HT1080 (cell line): Measurements from ENCODE around the gene NUDT17. TPM values are rescaled to one million over a fixed set of nuclear protein-coding genes. Genes with fewer than 3 reads are reported as not detected.
A peak's percentile ranks its signal among the peaks of the same experiment; 100 is the strongest.

ENCODE experiments used
- DNase-seq: peaks from one replicate; pipeline ENCODE4 v3.0.0-alpha.2; 2015; ENCODE audit warnings: low read depth
- small RNA-seq: library from RNA; depleted of rRNA; stranded (forward); fragments of <200 nt; gene quantifications from one replicate; pipeline ENCODE3, GENCODE V24; 2014
- total RNA-seq: library from RNA; depleted of rRNA; stranded (reverse); fragments of >200 nt; shearing (Covaris generic); gene quantifications from 2 replicates; pipeline ENCODE4 v1.2.3, GENCODE V29; 2014; rRNA removed

The NUDT17 gene
- total RNA-seq, 1 experiment from 2014 or later, result 5.8 TPM

DNA sequence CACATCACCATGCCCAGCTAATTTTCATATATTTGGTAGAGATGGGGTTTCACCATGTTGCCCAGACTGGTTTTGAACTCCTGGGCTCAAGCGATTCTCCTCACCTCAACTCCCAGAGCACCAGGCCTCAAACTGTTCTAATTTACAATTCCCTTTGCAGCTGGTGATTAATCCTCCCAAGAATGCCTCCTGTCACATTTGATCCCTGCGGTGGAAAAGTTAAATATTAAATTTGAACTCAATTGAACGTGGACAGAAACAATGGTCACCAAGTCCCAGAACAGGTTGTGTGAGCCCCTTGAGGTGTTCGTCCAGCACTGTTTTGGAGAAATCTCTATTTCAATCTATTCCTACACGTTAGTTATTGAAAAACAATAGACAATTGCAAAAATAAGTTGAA is 42.2 kb downstream of the NUDT17 start:
- DNase-seq, result no peak

DNA sequence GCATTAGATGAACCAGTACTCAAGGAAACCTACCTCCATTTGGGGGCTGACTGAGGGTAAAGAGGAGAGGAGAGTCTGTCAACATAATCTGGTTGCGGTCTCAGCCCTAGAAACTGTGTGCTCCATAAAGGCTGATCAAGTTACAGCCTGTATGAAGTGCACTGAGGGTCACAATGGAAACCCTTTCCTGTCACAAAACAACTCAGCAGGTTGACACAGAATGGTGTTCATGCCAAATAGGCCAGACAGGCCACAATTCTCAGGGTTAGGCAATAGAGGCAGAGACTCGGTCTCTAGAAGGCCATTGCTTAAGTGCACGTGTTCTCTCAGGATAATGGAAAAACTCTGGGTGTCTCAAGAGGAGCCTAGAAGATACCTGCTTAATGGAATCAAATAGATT is 44.3 kb downstream of the NUDT17 start:
- DNase-seq, result no peak

DNA sequence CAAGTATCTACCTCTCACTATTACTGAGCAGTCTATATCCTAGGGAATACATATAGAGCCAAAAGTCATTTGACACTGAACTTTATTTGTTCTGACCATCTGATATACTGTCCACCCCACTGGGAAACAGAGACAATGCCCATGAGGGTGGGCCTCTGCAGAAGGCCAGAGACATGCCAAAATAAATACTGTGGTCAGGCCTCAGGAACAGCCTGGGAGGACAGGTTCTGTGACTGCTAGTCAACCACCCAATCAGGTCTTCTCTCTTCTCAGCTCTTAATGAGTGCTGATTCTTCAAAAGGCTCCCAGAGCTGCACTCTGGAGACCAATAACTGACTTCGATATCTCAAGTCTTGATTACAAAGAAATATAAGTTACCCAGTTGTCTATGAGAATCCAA is 45.7 kb downstream of the NUDT17 start:
- peak; percentile 70 for DNase-seq

DNA sequence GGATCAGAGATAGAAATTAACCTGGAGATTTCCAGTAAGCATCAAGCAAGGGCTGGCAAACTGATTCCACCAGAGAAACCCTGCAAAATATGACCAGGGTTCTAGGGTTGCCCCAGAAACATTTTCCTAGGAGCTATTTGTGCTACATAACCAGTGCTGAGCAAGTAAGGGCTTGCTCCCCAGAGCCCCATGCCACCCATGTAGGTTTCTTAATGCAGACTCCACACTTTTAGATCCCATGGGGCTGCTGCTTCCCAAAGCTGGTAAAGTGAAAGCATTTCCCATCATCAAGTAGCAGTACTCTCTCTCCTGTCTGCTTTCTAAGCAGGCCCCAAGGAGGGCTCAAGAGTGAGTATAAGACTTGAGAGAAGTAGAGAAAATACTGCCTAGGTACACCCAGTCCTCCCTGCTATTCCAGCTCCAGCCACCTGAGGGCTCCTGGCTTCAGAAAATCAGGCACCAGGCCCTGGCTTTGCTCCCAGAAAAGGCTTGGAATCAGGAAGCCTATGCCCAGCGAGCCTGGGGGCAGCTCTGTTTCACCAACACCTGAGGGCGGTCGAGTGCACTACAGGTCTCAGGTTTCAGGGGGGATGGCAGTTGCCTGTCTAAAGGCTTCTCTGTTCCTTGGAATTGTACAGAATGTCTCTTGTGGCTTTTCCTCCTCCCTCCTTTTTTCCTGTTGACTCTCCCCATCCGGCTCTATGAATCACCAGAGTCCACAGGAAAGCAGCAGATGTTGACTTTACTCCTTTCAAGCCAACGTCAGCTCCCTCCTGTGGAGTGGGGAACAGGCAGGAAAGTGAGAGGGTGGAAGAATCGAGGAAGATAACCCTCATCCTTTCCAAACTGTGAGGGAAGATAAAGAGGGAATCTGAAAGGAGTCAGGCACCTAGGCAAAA is 46.4 kb downstream of the NUDT17 start:
- DNase-seq, result peak; percentile 100

DNA sequence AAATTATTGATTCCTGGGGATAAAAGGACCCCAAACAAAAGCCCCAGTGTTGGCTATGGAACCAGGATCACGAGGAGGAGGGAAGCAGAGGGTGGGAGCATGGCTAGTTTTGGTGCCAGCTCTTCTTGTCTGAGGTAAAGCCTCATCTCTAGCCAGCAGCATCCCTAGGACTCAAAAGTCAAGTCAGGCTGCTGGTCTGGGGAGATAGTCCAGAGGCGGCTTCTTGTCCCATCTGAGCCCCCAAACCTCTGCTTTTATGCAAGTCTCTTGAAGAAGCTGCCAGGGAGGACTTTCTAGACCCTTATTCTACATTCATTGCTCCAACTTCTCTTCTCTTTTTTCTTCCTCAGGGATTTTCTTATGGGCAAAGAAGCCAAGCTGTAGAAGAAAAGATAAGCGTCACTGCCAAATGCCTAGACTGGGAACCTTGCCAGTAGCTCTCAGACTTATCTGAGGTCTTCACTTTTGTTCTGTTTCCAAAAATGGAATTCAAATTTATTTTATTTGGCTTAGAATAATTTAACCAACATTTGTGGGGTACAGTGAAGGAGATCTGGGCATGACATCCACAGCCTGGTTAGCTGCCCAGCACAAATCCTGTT is 47.2 kb downstream of the NUDT17 start:
- no peak for DNase-seq

DNA sequence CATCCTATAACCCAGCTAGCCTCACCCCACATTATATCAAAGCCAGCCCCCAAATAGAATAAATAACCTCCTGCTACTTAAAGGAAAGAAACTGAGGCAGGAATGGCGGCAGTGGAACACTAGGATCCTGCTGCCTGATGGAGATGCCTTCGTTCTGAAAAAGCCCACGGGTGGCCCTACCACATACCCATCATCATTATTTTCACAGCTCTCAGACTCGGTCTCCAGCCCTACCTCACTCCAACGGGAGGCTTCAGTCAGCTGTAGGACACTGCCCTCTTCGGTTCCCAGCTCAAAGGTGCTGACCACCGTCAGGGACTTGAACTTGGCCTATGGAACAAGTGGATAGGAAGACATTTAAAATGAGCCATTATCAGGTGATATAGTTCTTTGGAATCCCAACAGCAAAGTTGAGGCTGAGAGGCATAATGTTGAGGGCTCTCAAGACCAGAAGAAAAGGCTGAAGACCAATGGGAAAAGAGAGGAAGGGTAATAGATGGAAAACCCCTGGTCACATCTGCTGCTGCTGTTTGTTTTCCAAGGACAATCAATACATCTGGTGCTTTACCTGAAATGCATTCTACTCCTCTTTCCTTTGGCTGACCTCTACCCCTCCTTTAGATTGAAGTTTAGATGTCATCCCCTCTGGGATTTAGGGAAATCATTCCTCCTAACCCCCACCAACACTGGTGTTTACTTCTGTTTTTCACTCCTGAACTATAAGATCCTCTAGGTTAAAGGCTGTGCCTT is 48.1 kb downstream of the NUDT17 start:
- DNase-seq, result no peak

DNA sequence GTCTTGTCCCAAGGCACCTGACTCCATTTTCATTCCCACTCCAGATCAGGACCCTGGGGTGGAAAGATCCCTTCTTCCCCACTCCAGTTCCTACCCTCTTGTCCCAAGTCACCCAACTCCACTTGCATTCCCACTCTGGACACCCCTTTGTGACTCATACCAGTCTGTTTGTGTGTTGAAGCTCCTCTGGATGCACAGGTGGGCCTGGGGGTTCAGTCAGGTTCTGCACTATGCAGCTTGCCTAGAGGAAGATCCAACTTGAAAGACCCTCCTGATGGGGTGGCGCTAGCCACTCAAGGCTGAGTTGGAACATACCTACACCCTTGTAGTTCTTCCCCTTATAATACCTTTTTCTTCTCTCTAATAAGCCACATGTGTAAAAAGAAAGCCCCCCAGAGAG is 50.0 kb downstream of the NUDT17 start:
- no peak for DNase-seq

DNA sequence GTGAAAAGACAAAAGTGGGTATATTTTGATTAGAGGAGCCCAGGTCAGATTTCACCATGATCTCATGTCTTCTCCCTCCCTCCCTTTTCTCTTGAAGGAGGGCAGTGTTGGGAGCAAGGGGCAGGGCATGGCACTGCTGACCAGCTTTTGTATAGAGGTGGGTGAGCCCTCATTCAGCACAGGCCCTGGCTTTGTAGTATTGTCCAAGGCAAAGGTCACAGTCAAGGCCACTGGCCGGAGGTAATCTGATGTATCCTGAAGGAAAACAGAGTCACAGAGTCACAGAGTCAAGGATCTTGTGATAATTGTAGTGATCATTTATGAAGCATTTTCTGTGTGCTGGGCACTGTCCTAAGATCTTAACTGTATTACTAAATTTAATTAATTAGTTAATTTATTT is 52.5 kb downstream of the NUDT17 start:
- no peak for DNase-seq

Small RNAs within 50 kb of the gene (small RNA-seq; reads per million reads assigned to genes)
- gene MIR6736, result not detected

Other genes starting within 250 kb of the NUDT17 start
- 10.5 and 19.0 TPM in 2 replicates for gene GPR89A, start 237.6 kb upstream of the NUDT17 start, total RNA-seq
- not detected in 2 replicates for gene PDZK1, start 138.3 kb upstream of the NUDT17 start, total RNA-seq
- gene CD160, start 126.1 kb upstream of the NUDT17 start, total RNA-seq, result not detected in 2 replicates
- gene RNF115, start 21.5 kb upstream of the NUDT17 start, total RNA-seq, result 7.5 and 9.3 TPM in 2 replicates
- gene POLR3C, start 21.4 kb upstream of the NUDT17 start, total RNA-seq, result 51.1 and 56.4 TPM in 2 replicates
- 11.7 and 19.8 TPM in 2 replicates for gene PIAS3, start 13.5 kb downstream of the NUDT17 start, total RNA-seq
- 0.08 TPM in 1 of 2 replicates, not detected in the other for gene ANKRD35, start 40.2 kb downstream of the NUDT17 start, total RNA-seq
- gene ITGA10, start 64.4 kb downstream of the NUDT17 start, total RNA-seq, result 9.1 and 9.4 TPM in 2 replicates
- gene PEX11B, start 73.1 kb downstream of the NUDT17 start, total RNA-seq, result 17.8 and 21.8 TPM in 2 replicates
- gene RBM8A, start 81.9 kb downstream of the NUDT17 start, total RNA-seq, result 174 and 199 TPM in 2 replicates
- 16.3 and 24.7 TPM in 2 replicates for gene LIX1L, start 112.4 kb downstream of the NUDT17 start, total RNA-seq
- 0.94 and 1.1 TPM in 2 replicates for gene ANKRD34A, start 118.9 kb downstream of the NUDT17 start, total RNA-seq
- gene POLR3GL, start 119.1 kb downstream of the NUDT17 start, total RNA-seq, result 6.6 and 8.3 TPM in 2 replicates
- gene TXNIP, start 150.9 kb downstream of the NUDT17 start, total RNA-seq, result 10.4 and 11.9 TPM in 2 replicates
- not detected in 2 replicates for gene HJV, start 176.1 kb downstream of the NUDT17 start, total RNA-seq